Kidney (tissue), 14 donors: Measurements from ENCODE around the gene PIK3CG. TPM values are rescaled to one million over a fixed set of nuclear protein-coding genes. Genes with fewer than 3 reads are reported as not detected.

ENCODE experiments used
- DNase-seq, 5 donors: peaks; one replicate each; pipeline ENCODE4 v3.0.0-alpha.2; 2013 to 2020
- FAIRE-seq: peaks from 2 replicates; lab custom pipeline; 2012; peaks lifted over from hg19 to GRCh38; lab: Jason Lieb, UNC
- H3K27ac ChIP-seq, 2 donors: one replicate each; pipeline ENCODE4 v1.7.0; 2013; ENCODE audit warnings: low read depth in 2 of 2, low read length in 2 of 2, inconsistent platforms in 1 of 2
- H3K27me3 ChIP-seq: one replicate; pipeline ENCODE4 v1.7.1; 2013; ENCODE audit warnings: low read length, inconsistent platforms; ENCODE audit not compliant: control insufficient read depth, insufficient read depth
- H3K36me3 ChIP-seq, 3 donors: one replicate each; pipeline versions ENCODE4 v1.7.0 to v1.7.1; 2013; ENCODE audit warnings: low read length in 3 of 3, control low read depth in 1 of 3, inconsistent platforms in 1 of 3; ENCODE audit not compliant: insufficient read depth in 3 of 3, control insufficient read depth in 2 of 3
- H3K4me1 ChIP-seq, 3 donors: one replicate each; pipeline versions ENCODE4 v1.7.0 to v1.7.1; 2013; ENCODE audit warnings: low read length in 3 of 3, inconsistent platforms in 1 of 3, low read depth in 1 of 3; ENCODE audit not compliant: control insufficient read depth in 2 of 3, insufficient read depth in 2 of 3
- H3K4me3 ChIP-seq, 3 donors: one replicate each; pipeline versions ENCODE4 v1.7.0 to v1.8.1; 2013; ENCODE audit warnings: low read length in 3 of 3, control low read depth in 1 of 3, inconsistent platforms in 1 of 3
- H3K9ac ChIP-seq, 3 donors: one replicate each; pipeline versions ENCODE4 v1.7.0 to v1.7.1; 2013; ENCODE audit warnings: low read length in 3 of 3, control low read depth in 1 of 3, inconsistent platforms in 1 of 3
- H3K9me3 ChIP-seq, 3 donors: one replicate each; pipeline versions ENCODE4 v1.7.0 to v1.7.1; 2013; ENCODE audit warnings: low read length in 3 of 3, control low read depth in 1 of 3, inconsistent platforms in 1 of 3; ENCODE audit not compliant: control insufficient read depth in 2 of 3, insufficient read depth in 1 of 3
- CTCF ChIP-seq: IDR thresholded peaks from 3 replicates; pipeline ENCODE4 v1.5.1; 2012; ENCODE audit warnings: mild to moderate bottlenecking, moderate library complexity, borderline replicate concordance; ENCODE audit not compliant: insufficient read depth; ENCODE audit errors: extremely low read depth
- intact Hi-C: fragments of 100-400 bp; cut with DNase I; formaldehyde crosslinking; loops from one replicate; pipeline ENCODE4 v1.11.1; 2022
- polyA plus RNA-seq: library from polyadenylated mRNA; stranded (reverse); fragments of 350-450 nt; fragmentation: Illumina TruSeq; extraction: RNeasy Lipid Tissue Mini Kit (QIAGEN cat#74804); gene quantifications from one replicate; pipeline ENCODE4 v1.2.3, GENCODE V29; 2014; ENCODE audit warnings: low read depth, low replicate concordance; ENCODE audit not compliant: insufficient read depth
- total RNA-seq: library from RNA; stranded (reverse); fragmentation: NEBNext Ultra II Directional; extraction: Animal tissue kit (Norgen Biotek cat#: 25700); gene quantifications from one replicate; pipeline ENCODE4 v1.2.1, GENCODE V29; 2021
- donor health status: control.
- donor health status: control.
- donor health status: control.
- donor health status: control.
- donor health status: control.
- donor health status: DM: yes; HTN: yes; CAD: no.
- donor health status: Normal renal cell carcinoma (clear cell type).

The PIK3CG gene
- total and polyA plus RNA-seq, 2 donors from 2014 or later, result 0.15 to 8.6 TPM

- Histone ChIP-seq H3K27ac (no peak overlapping the region), H3K9me3 (no peaks in the 10 kb centered on the region), H3K4me1 (peaks cover 0 to 2% (median 0%) of the 10 kb centered on the region in 3 donors), H3K4me3 (no peak overlapping the region), H3K9ac (no peak overlapping the region), H3K27me3 (no peaks in the 10 kb centered on the region), H3K36me3 (no peaks in the 10 kb centered on the region)
- intact Hi-C loops, result no loop called here
- no peak for TF ChIP-seq CTCF
- DNase-seq (no peak), FAIRE-seq (no peak)
Observed at GRCh38 chr7:106866298-106867281, 1.5 kb downstream of the PIK3CG start.

DNA sequence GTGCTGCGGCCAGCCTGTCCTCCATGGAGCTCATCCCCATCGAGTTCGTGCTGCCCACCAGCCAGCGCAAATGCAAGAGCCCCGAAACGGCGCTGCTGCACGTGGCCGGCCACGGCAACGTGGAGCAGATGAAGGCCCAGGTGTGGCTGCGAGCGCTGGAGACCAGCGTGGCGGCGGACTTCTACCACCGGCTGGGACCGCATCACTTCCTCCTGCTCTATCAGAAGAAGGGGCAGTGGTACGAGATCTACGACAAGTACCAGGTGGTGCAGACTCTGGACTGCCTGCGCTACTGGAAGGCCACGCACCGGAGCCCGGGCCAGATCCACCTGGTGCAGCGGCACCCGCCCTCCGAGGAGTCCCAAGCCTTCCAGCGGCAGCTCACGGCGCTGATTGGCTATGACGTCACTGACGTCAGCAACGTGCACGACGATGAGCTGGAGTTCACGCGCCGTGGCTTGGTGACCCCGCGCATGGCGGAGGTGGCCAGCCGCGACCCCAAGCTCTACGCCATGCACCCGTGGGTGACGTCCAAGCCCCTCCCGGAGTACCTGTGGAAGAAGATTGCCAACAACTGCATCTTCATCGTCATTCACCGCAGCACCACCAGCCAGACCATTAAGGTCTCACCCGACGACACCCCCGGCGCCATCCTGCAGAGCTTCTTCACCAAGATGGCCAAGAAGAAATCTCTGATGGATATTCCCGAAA, 2.7 kb downstream of the PIK3CG start:
- Histone ChIP-seq H3K4me3 (no peak overlapping the region), H3K27ac (no peak overlapping the region), H3K9me3 (no peaks in the 10 kb centered on the region), H3K36me3 (no peaks in the 10 kb centered on the region), H3K4me1 (peaks cover 0 to 2% (median 0%) of the 10 kb centered on the region in 3 donors), H3K27me3 (no peaks in the 10 kb centered on the region), H3K9ac (no peak overlapping the region)
- intact Hi-C loops, result no loop called here
- no peak for TF ChIP-seq CTCF
- FAIRE-seq (no peak), DNase-seq (peak in 1 of 5 donors; percentile 77)

DNA sequence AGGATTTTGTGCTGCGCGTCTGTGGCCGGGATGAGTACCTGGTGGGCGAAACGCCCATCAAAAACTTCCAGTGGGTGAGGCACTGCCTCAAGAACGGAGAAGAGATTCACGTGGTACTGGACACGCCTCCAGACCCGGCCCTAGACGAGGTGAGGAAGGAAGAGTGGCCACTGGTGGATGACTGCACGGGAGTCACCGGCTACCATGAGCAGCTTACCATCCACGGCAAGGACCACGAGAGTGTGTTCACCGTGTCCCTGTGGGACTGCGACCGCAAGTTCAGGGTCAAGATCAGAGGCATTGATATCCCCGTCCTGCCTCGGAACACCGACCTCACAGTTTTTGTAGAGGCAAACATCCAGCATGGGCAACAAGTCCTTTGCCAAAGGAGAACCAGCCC, 3.3 kb downstream of the PIK3CG start:
- FAIRE-seq, result no peak

More for the DNA sequence above, 3.3 kb downstream of the PIK3CG start:
- no peaks in the 10 kb centered on the region for H3K36me3 ChIP-seq
- no peaks in the 10 kb centered on the region for H3K27me3 ChIP-seq
- intact Hi-C loops, result no loop called here
- DNase-seq, result no peak
- H3K9me3 ChIP-seq, result no peaks in the 10 kb centered on the region
- peaks cover 0 to 2% (median 0%) of the 10 kb centered on the region in 3 donors for H3K4me1 ChIP-seq
- no peak overlapping the region for H3K27ac ChIP-seq
- H3K4me3 ChIP-seq, result no peak overlapping the region
- no peak overlapping the region for H3K9ac ChIP-seq
- no peak for TF ChIP-seq CTCF
